Keratinocyte (primary cell): ENCODE data around the gene ITFG1. TPM values are rescaled to one million over a fixed set of nuclear protein-coding genes. Genes with fewer than 3 reads are reported as not detected.
"Not testable (repeated sequence)": the region's sequence is repeated elsewhere in the genome, so short reads cannot be mapped to it uniquely, and the experiment has no call there.

Source experiments
- DNase-seq: peaks from one replicate; pipeline ENCODE4 v3.0.0-alpha.2; 2011; ENCODE audit warnings: low read depth, missing footprints, low spot score
- FAIRE-seq: peaks from 2 replicates; lab custom pipeline; 2011; peaks lifted over from hg19 to GRCh38; lab: Jason Lieb, UNC
- H2AFZ ChIP-seq: 2 replicates; pipeline ENCODE4 v1.6.0; 2012; ENCODE audit warnings: low read length, control low read depth, inconsistent platforms; ENCODE audit not compliant: control insufficient read depth
- H3K27ac ChIP-seq: 2 replicates; pipeline ENCODE4 v1.5.1; 2011; ENCODE audit warnings: low read length; ENCODE audit not compliant: control insufficient read depth, insufficient read depth
- H3K27me3 ChIP-seq: 3 replicates; pipeline ENCODE4 v1.6.0; 2011; ENCODE audit warnings: low read length; ENCODE audit not compliant: control insufficient read depth, insufficient read depth; ENCODE audit errors: extremely low read depth
- H3K36me3 ChIP-seq, 2 experiments: 2 replicates in 1 of 2; 3 replicates in 1 of 2; pipeline ENCODE4 v1.5.1; 2011; ENCODE audit warnings: low read length in 2 of 2, mild to moderate bottlenecking in 1 of 2; ENCODE audit not compliant: control insufficient read depth in 2 of 2, insufficient read depth in 2 of 2; ENCODE audit errors: extremely low read depth in 1 of 2
- H3K4me1 ChIP-seq: 3 replicates; pipeline ENCODE4 v1.5.1; 2011; ENCODE audit warnings: low read length; ENCODE audit not compliant: control insufficient read depth, insufficient read depth; ENCODE audit errors: extremely low read depth
- H3K4me2 ChIP-seq: 3 replicates; pipeline ENCODE4 v1.6.0; 2011; ENCODE audit warnings: low read depth, low read length; ENCODE audit not compliant: control insufficient read depth, insufficient read depth; ENCODE audit errors: extremely low read depth
- H3K4me3 ChIP-seq, 3 experiments: fragments of 200-600 bp in 1 of 3; sonication (generic) in 1 of 3; 2 replicates in 2 of 3; 3 replicates in 1 of 3; pipeline ENCODE4 v1.5.1; 2011 to 2016; ENCODE audit warnings: low read length in 3 of 3, mild to moderate bottlenecking in 3 of 3, control low read depth in 2 of 3, inconsistent platforms in 1 of 3, low read depth in 1 of 3, mixed read lengths in 1 of 3, mixed run types in 1 of 3, moderate library complexity in 1 of 3; ENCODE audit not compliant: control insufficient read depth in 2 of 3, insufficient read depth in 2 of 3; ENCODE audit errors: extremely low read depth in 1 of 3
- H3K79me2 ChIP-seq: 2 replicates; pipeline ENCODE4 v1.6.0; 2012; ENCODE audit warnings: low read length; ENCODE audit not compliant: control insufficient read depth, insufficient read depth
- H3K9ac ChIP-seq: 3 replicates; pipeline ENCODE4 v1.6.0; 2011; ENCODE audit warnings: low read length; ENCODE audit not compliant: control insufficient read depth, insufficient read depth; ENCODE audit errors: extremely low read depth
- H3K9me1 ChIP-seq: 3 replicates; pipeline ENCODE4 v1.6.0; 2011; ENCODE audit warnings: low read length; ENCODE audit not compliant: control insufficient read depth, insufficient read depth; ENCODE audit errors: extremely low read depth
- H3K9me3 ChIP-seq: 2 replicates; pipeline ENCODE4 v1.5.1; 2012; ENCODE audit warnings: low read depth, low read length; ENCODE audit not compliant: control insufficient read depth
- H4K20me1 ChIP-seq: 3 replicates; pipeline ENCODE4 v1.6.0; 2011; ENCODE audit warnings: low read length; ENCODE audit not compliant: control insufficient read depth, insufficient read depth; ENCODE audit errors: extremely low read depth
- EZH2 ChIP-seq: IDR thresholded peaks from one replicate; pipeline ENCODE4 v1.6.1; 2012; ENCODE audit warnings: inconsistent platforms, mild to moderate bottlenecking, low read length, moderate library complexity
- dilution Hi-C: fragments of 300-500 bp; cut with MboI; formaldehyde crosslinking; loops from one replicate; pipeline ENCODE4 v1.7.0; 2020; ENCODE audit warnings: low sequenced_read_pairs; ENCODE audit not compliant: extremely low pct_ligation_motif_present
- polyA plus RNA-seq, 5 experiments: library from polyadenylated mRNA; depleted of rRNA in 3 of 5; stranded (reverse) in 3 of 5; stranded (forward) in 1 of 5; unstranded in 1 of 5; fragments of >200 nt; gene quantifications; 1 replicate in 1 of 5; 2 replicates in 3 of 5; 3 replicates in 1 of 5; pipeline versions ENCODE4 v1.2.1 to v1.2.3, GENCODE V29; 2011 to 2012; ENCODE audit warnings: missing spikeins in 2 of 5, low read depth in 1 of 5, low replicate concordance in 1 of 5
- TF ChIP-seq, protein P1 (sequence below), 3 experiments: IDR thresholded peaks in 1 of 3; conservative IDR thresholded peaks in 1 of 3; optimal IDR thresholded peaks in 1 of 3; 2 replicates in 2 of 3; 3 replicates in 1 of 3; pipeline versions ENCODE3 to v1.5.1; 2011; ENCODE audit warnings: low read length in 3 of 3, mild to moderate bottlenecking in 3 of 3, moderate library complexity in 2 of 3, control low read depth in 1 of 3, inconsistent platforms in 1 of 3; ENCODE audit not compliant: insufficient read depth in 2 of 3; ENCODE audit errors: extremely low read depth in 1 of 3

Gene ITFG1
- polyA plus RNA-seq, 1 donor (not counting 4 experiments of a cell fraction or from before 2014, with no cell fraction given): 83.8 TPM

DNA sequence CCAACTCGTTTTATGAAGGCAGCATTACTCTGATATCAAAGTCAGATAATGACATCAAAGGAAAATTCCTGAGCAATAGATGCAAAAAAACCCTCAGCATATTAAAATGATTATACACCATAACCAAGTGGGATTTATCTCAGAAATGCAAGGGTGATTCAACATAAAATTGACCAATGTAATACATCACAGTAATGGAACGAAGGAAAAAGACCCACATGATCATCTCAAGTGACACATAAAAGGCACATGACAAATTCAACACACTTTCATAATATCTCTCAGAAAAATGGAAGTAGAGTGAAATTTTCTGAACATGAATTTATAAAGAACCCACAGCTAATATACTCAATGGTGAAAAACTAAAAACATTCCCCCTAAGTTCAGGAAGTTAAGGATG lies 118.8 kb downstream of the ITFG1 start:
- no peak for FAIRE-seq
- no peaks in the 10 kb centered on the region for H4K20me1 ChIP-seq

GRCh38 chr16:47330562-47330961 lies 130.3 kb downstream of the ITFG1 start:
- H3K9me3 ChIP-seq, H3K9ac ChIP-seq, H3K4me1 ChIP-seq, H3K4me2 ChIP-seq, H3K9me1 ChIP-seq, H3K4me3 ChIP-seq, DNase-seq, dilution Hi-C loops, H4K20me1 ChIP-seq, H3K27ac ChIP-seq, H3K79me2 ChIP-seq, H3K36me3 ChIP-seq, FAIRE-seq, H3K27me3 ChIP-seq, H2AFZ ChIP-seq: not testable (repeated sequence)

More for the DNA sequence above, 118.8 kb downstream of the ITFG1 start:
- no peaks in the 10 kb centered on the region for H3K9me3 ChIP-seq
- H3K36me3 ChIP-seq: no peaks in the 10 kb centered on the region
- H3K4me3 ChIP-seq: no peak overlapping the region
- H3K4me2 ChIP-seq: no peak overlapping the region
- H3K9me1 ChIP-seq: no peaks in the 10 kb centered on the region
- dilution Hi-C loops: no loop called here
- H2AFZ ChIP-seq: no peak overlapping the region
- no peaks in the 10 kb centered on the region for H3K27me3 ChIP-seq
- TF ChIP-seq, protein P1, sequence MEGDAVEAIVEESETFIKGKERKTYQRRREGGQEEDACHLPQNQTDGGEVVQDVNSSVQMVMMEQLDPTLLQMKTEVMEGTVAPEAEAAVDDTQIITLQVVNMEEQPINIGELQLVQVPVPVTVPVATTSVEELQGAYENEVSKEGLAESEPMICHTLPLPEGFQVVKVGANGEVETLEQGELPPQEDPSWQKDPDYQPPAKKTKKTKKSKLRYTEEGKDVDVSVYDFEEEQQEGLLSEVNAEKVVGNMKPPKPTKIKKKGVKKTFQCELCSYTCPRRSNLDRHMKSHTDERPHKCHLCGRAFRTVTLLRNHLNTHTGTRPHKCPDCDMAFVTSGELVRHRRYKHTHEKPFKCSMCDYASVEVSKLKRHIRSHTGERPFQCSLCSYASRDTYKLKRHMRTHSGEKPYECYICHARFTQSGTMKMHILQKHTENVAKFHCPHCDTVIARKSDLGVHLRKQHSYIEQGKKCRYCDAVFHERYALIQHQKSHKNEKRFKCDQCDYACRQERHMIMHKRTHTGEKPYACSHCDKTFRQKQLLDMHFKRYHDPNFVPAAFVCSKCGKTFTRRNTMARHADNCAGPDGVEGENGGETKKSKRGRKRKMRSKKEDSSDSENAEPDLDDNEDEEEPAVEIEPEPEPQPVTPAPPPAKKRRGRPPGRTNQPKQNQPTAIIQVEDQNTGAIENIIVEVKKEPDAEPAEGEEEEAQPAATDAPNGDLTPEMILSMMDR (optimal IDR thresholded peaks at IDR 0.05 in 1 of 3, IDR thresholded peaks at IDR 0.05 in 1 of 3, conservative IDR thresholded peaks at IDR 0.05 in 1 of 3; ENCODE audit: extremely low read depth in 1 of 3, insufficient read depth in 2 of 3, low read length in 3 of 3): no peak
- TF ChIP-seq EZH2: no peak
- H3K4me1 ChIP-seq: no peaks in the 10 kb centered on the region
- no peak overlapping the region for H3K9ac ChIP-seq
- no peaks in the 10 kb centered on the region for H3K79me2 ChIP-seq
- DNase-seq: no peak
- no peak overlapping the region for H3K27ac ChIP-seq

DNA sequence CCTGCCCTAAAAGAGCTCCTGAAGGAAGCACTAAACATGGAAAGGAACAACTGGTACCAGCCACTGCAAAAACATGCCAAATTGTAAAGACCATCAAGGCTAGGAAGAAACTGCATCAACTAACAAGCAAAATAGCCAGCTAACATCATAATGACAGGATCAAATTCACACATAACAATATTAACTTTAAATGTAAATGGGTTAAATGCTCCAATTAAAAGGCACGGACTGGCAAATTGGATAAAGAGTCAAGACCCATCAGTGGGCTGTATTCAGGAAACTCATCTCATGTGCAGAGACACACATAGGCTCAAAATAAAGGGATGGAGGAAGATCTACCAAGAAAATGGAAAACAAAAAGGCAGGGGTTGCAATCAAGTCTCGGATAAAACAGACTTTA lies 136.6 kb downstream of the ITFG1 start:
- H3K9me3 ChIP-seq, H4K20me1 ChIP-seq, H3K36me3 ChIP-seq, H2AFZ ChIP-seq, DNase-seq, FAIRE-seq, H3K4me3 ChIP-seq, dilution Hi-C loops, H3K9ac ChIP-seq, H3K9me1 ChIP-seq, H3K79me2 ChIP-seq, H3K4me1 ChIP-seq, H3K27ac ChIP-seq, H3K27me3 ChIP-seq, H3K4me2 ChIP-seq: not testable (repeated sequence)
